ENCODE results near the gene POU2F3.

- TF ChIP-seq CTCF (IDR thresholded peaks at IDR 0.05) = no peak
- TF ChIP-seq POLR2A (IDR thresholded peaks at IDR 0.05) = no peak
These were observed 20.1 kb downstream of the POU2F3 start for GRCh38 chr11:120259988-120260565.
